NCI-H526 treated with DMSO at 0.1 percent for 48 hours (cell line): ENCODE measurements around the gene POU4F2.
"Not testable (repeated sequence)": the region's sequence is repeated elsewhere in the genome, so short reads cannot be mapped to it uniquely, and the experiment has no call there.

Experiments
- DNase-seq: peaks from one replicate; lab custom pipeline; 2025; lab: John Stamatoyannopoulos, UW

Gene POU4F2

GRCh38 chr4:146655521-146655856, 16.8 kb downstream of the POU4F2 start:
- DNase-seq, result no peak

- no peak for DNase-seq
These were observed 22.7 kb downstream of the POU4F2 start for GRCh38 chr4:146661367-146661766.

DNA sequence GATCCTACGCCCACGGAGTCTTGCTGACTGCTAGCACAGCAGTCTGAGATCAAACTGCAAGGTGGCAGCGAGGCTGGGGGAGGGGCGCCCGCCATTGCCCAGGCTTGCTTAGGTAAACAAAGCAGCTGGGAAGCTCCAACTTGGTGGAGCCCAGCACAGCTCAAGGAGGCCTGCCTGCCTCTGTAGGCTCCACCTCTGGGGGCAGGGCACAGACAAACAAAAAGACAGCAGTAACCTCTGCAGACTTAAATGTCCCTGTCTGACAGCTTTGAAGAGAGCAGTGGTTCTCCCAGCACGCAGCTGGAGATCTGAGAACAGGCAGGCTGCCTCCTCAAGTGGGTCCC, 25.2 kb downstream of the POU4F2 start:
- not testable (repeated sequence) for DNase-seq

DNA sequence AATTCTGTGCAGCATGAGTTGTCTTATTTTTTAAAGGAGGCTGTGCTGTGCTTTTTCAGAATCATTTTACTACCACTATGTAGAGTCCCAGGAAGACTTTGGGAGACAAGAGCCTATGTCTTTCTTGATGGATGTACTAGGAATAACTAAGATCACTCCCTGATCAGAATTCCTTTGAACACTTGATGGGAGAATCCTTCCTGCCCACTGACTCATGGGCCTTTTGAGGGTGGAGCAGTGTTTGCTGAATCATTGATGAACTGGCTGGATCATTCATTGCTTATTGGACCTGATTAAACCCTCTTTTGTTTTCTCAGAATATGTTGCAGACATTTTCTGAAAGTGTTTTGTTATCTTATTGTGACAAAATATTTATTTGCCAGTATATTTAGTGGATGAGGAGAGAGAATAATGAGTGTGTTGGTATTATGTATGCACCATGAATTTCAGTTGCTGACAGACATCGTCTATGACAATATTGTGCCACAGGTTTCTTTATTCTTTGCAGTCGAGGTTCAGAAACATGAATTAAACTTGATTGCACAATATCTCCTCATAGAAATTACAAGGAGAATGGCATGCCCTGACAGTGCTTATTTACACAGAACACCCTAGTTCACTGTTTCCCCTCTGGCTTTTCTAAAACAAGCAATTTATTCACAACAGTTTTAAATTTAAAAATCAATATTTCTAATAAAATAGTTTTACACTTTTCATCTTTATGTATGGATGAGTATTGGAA, 36.3 kb downstream of the POU4F2 start:
- no peak for DNase-seq
